NT2/D1 (cell line): Measurements from ENCODE around the gene SUSD1.

Experiments used
- DNase-seq: peaks from one replicate; pipeline ENCODE4 v3.0.0-alpha.2; 2011; ENCODE audit warnings: low read depth, low spot score
- H3K27me3 ChIP-seq: 2 replicates; pipeline ENCODE4 v1.6.0; 2011; ENCODE audit warnings: mild to moderate bottlenecking; ENCODE audit not compliant: insufficient read length, insufficient read depth
- H3K36me3 ChIP-seq: 2 replicates; pipeline ENCODE4 v1.6.1; 2011; ENCODE audit warnings: mild to moderate bottlenecking, low read length, mixed read lengths; ENCODE audit not compliant: insufficient read depth, insufficient read length
- H3K4me1 ChIP-seq: 2 replicates; pipeline ENCODE4 v1.5.1; 2011; ENCODE audit not compliant: insufficient read depth, insufficient read length
- H3K4me3 ChIP-seq: 2 replicates; pipeline ENCODE4 v1.5.1; 2011; ENCODE audit warnings: low read depth; ENCODE audit not compliant: insufficient read length
- H3K9ac ChIP-seq: 2 replicates; pipeline ENCODE4 v1.6.0; 2011; ENCODE audit warnings: low read depth; ENCODE audit not compliant: insufficient read length
- H3K9me3 ChIP-seq: 2 replicates; pipeline ENCODE4 v1.5.1; 2011; ENCODE audit warnings: mild to moderate bottlenecking, low read length; ENCODE audit not compliant: insufficient read depth
- SUZ12 ChIP-seq: IDR thresholded peaks from 2 replicates; pipeline ENCODE4 v1.6.1; 2011; ENCODE audit not compliant: insufficient read length, insufficient read depth; ENCODE audit errors: extremely low read depth
- YY1 ChIP-seq: IDR thresholded peaks from 2 replicates; pipeline ENCODE4 v1.6.1; 2011; ENCODE audit not compliant: insufficient read length, insufficient read depth
- ZNF274 ChIP-seq: IDR thresholded peaks from 2 replicates; pipeline ENCODE4 v1.6.1; 2011; ENCODE audit warnings: mild to moderate bottlenecking, low read depth, low read length

The SUSD1 gene

DNA sequence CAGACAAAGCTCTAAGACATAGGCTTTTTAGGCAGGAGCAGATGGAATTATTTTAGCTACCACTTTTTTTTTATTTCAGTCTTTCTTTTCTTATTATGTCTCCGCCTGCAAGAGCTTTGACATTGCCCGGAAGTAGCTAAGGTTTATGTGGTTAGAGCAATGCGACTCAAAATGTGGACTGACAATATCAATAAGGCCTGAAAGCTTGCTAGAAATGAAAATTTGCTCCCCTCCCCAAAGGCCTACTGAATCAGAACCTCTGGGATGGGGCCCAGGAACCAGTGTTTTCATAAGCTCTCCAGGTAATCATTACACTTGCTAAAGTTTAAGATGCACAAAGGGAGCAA is 81.3 kb downstream of the SUSD1 start:
- Histone ChIP-seq H3K9me3 (no peaks in the 10 kb centered on the region), H3K4me1 (no peaks in the 10 kb centered on the region), H3K4me3 (no peak overlapping the region), H3K36me3 (peaks cover 8% of the 10 kb centered on the region), H3K9ac (no peak overlapping the region), H3K27me3 (no peaks in the 10 kb centered on the region)
- no peak for TF ChIP-seq ZNF274
- no peak for TF ChIP-seq YY1
- no peak for TF ChIP-seq SUZ12
- no peak for DNase-seq

DNA sequence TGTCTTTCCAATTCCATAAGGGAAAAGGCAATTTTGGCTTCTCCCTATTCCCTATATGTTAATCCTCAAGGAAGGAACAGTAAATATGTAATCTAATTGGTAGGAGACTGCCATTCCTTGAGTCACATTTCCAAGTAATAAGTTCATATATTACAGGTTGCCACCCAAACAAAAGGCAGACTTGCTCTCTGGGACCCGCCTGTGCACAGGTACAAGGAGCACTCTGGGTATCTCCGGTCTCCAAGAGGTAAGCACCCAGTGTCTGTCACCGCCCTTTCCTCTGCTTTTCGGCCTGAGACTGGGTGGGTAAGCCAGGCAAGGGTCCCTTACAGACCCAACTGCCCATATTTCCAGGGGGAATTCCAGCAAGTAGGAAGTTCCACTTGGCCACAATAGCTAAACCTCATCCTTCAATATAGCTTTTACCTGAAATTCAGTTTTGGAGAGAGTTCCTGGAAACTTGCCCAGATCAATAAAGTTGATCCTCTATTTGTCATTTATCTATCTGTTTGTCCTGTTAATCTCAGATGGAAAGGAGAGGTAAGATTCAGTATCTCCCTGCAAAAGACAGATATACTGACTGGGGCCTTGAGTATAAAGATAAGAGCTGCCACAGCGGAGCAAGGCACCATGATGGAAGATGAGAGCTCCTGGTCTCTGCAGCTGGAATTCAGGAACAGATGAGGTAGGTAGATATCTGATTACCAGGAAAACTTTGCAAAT is 81.8 kb downstream of the SUSD1 start:
- H3K4me1 ChIP-seq = no peaks in the 10 kb centered on the region
- DNase-seq = no peak
- H3K9me3 ChIP-seq = no peaks in the 10 kb centered on the region
- TF ChIP-seq YY1 = no peak
- no peak for TF ChIP-seq SUZ12
- no peak for TF ChIP-seq ZNF274
- no peak overlapping the region for H3K9ac ChIP-seq
- H3K4me3 ChIP-seq = no peak overlapping the region
- H3K36me3 ChIP-seq = peaks cover 8% of the 10 kb centered on the region
- H3K27me3 ChIP-seq = no peaks in the 10 kb centered on the region

DNA sequence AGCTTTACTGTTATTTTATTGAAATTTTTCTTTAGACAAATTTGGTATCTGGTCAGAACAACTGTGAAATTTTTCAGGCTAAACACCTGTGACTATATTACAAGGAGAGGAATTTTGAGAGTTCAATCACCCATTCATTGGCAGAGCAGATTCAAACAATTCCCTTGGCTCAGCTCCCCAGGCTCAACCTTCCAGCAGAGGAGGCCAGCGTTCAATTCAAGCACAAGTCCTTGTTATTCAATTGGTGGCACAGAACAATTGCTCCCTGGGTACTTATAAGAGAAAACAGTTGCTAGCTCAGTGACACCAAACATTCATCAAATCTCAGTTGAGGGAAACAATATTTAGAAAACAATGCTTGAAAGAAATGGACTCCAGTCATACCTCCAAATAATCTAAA is 83.3 kb downstream of the SUSD1 start:
- DNase-seq = peak; percentile 47
- H3K27me3 ChIP-seq = no peaks in the 10 kb centered on the region
- no peak overlapping the region for H3K9ac ChIP-seq
- H3K4me1 ChIP-seq = no peaks in the 10 kb centered on the region
- TF ChIP-seq YY1 (no peak), ZNF274 (no peak), SUZ12 (no peak)
- peaks cover 7% of the 10 kb centered on the region for H3K36me3 ChIP-seq
- H3K9me3 ChIP-seq = no peaks in the 10 kb centered on the region
- no peak overlapping the region for H3K4me3 ChIP-seq

DNA sequence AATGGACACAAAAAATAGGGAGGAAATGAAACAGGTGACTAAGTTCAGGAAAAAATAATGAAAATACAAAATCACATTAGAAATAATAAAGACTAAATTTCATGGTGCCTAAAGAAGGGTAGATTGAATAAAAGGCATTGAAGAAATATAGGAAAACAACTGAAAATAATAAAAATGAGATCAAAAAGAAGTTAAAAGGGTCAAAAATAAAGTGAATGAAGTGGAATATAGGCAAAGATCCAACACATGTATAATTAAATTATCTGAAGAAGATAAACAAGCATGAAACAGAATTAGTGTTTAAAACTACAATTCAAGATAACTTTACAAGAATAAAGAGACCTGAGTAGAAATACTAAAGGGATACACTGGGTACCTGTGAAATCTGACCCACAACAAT is 87.6 kb downstream of the SUSD1 start:
- TF ChIP-seq ZNF274 (no peak), YY1 (no peak), SUZ12 (no peak)
- H3K9ac ChIP-seq = no peak overlapping the region
- H3K4me3 ChIP-seq = no peak overlapping the region
- H3K9me3 ChIP-seq = no peaks in the 10 kb centered on the region
- peaks cover 8% of the 10 kb centered on the region for H3K36me3 ChIP-seq
- no peak for DNase-seq
- no peaks in the 10 kb centered on the region for H3K27me3 ChIP-seq
- H3K4me1 ChIP-seq = no peaks in the 10 kb centered on the region

DNA sequence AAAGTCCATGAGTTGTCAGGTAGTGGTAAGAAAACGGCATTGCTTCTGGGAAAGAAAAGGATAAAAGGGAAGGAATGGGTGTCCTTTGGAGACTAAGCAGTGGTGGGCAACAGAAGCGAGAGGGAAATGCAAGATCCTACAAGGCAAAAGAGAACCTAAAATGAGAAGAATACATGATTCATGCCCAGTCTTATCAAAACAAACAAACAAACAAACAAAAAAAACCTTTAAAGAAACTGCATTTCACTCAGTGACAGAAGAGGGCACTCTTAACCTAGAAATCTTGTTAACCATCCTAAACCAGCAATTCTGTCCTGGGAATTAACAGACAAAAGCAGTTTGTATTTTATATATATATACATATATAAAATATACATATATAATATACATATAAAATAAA is 88.5 kb downstream of the SUSD1 start:
- Histone ChIP-seq H3K9ac (no peak overlapping the region), H3K4me3 (no peak overlapping the region), H3K9me3 (no peaks in the 10 kb centered on the region), H3K36me3 (peaks cover 8% of the 10 kb centered on the region), H3K27me3 (no peaks in the 10 kb centered on the region), H3K4me1 (no peaks in the 10 kb centered on the region)
- TF ChIP-seq SUZ12 = no peak
- no peak for TF ChIP-seq ZNF274
- no peak for TF ChIP-seq YY1
- no peak for DNase-seq

DNA sequence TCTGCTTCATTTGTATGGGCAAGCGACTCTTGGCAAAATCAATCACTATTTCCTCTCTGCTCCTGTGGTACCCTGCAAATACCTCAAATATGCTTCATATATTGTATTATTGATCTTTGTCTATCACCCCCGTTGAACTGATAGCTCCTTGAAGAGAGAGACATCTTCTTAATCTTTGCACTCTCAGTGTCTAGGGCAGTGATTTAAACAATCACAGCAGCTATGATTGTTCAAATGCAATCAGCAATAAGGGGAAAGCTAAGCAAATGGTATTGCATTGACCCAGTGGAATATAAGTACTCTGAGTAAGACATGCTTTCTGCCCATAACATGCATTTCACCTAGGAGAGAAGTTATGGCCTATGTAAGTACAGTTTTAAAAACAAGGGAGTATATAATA is 90.2 kb downstream of the SUSD1 start:
- no peak overlapping the region for H3K4me3 ChIP-seq
- peaks cover 8% of the 10 kb centered on the region for H3K36me3 ChIP-seq
- H3K4me1 ChIP-seq = no peaks in the 10 kb centered on the region
- H3K9me3 ChIP-seq = no peaks in the 10 kb centered on the region
- H3K27me3 ChIP-seq = no peaks in the 10 kb centered on the region
- TF ChIP-seq YY1 = no peak
- no peak for TF ChIP-seq SUZ12
- no peak for TF ChIP-seq ZNF274
- DNase-seq = no peak
- H3K9ac ChIP-seq = no peak overlapping the region

DNA sequence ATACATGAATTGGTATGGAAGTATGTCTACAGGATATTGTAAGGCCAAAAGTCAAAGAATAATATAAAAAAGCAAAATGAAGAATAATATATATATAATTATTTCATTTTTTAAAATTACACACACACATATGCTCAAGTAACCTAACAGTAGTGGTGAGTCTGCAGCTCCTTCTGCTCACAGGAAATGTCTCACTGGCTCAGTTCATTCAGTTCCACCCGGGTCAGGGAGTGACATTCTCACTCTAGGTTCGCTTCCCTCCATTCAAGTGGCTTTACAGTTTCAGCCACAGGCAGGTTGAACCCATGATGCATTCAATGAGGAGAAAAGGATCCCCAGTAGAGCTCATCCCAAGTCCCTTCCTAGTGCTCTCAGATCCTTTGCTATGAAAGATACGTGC is 90.8 kb downstream of the SUSD1 start:
- peaks cover 8% of the 10 kb centered on the region for H3K36me3 ChIP-seq
- no peak for DNase-seq
- H3K9ac ChIP-seq = no peak overlapping the region
- no peaks in the 10 kb centered on the region for H3K4me1 ChIP-seq
- TF ChIP-seq SUZ12 = no peak
- no peak for TF ChIP-seq ZNF274
- no peak for TF ChIP-seq YY1
- H3K27me3 ChIP-seq = no peaks in the 10 kb centered on the region
- H3K9me3 ChIP-seq = no peaks in the 10 kb centered on the region
- H3K4me3 ChIP-seq = no peak overlapping the region
